ENCODE measurements around the gene SMAD7.

The SMAD7 gene

GRCh38 chr18:48892146-48892855 lies 58.5 kb downstream of the SMAD7 start:
- DNase-seq, result no peak

- no peak for DNase-seq
Measured at GRCh38 chr18:48891721-48892120, 59.0 kb downstream of the SMAD7 start.

GRCh38 chr18:48889981-48890762 lies 60.6 kb downstream of the SMAD7 start:
- DNase-seq, result no peak

- DNase-seq, result no peak
Measured at GRCh38 chr18:48889115-48889941, 61.4 kb downstream of the SMAD7 start.

GRCh38 chr18:48888773-48889080 lies 62.0 kb downstream of the SMAD7 start:
- DNase-seq, result no peak

- no peak for DNase-seq
Measured at GRCh38 chr18:48887905-48888772, 62.6 kb downstream of the SMAD7 start.

- DNase-seq, result no peak
Measured at GRCh38 chr18:48887294-48887904, 63.4 kb downstream of the SMAD7 start.

- no peak for DNase-seq
Measured at GRCh38 chr18:48886520-48887293, 64.1 kb downstream of the SMAD7 start.

GRCh38 chr18:48885924-48886400 lies 64.8 kb downstream of the SMAD7 start:
- DNase-seq, result no peak

GRCh38 chr18:48885266-48885923 lies 65.4 kb downstream of the SMAD7 start:
- no peak for DNase-seq

- no peak for DNase-seq
Measured at GRCh38 chr18:48884771-48885170, 66.0 kb downstream of the SMAD7 start.

GRCh38 chr18:48884306-48884705 lies 66.5 kb downstream of the SMAD7 start:
- no peak for DNase-seq

GRCh38 chr18:48882379-48882778 lies 68.4 kb downstream of the SMAD7 start:
- no peak for DNase-seq

- DNase-seq, result no peak
Measured at GRCh38 chr18:48880931-48881330, 69.8 kb downstream of the SMAD7 start.

- DNase-seq, result no peak
Measured at GRCh38 chr18:48879008-48879431, 71.7 kb downstream of the SMAD7 start.

- no peak for DNase-seq
Measured at GRCh38 chr18:48878471-48878870, 72.3 kb downstream of the SMAD7 start.

GRCh38 chr18:48877941-48878340 lies 72.8 kb downstream of the SMAD7 start:
- no peak for DNase-seq

- DNase-seq, result no peak
Measured at GRCh38 chr18:48876590-48876989, 74.2 kb downstream of the SMAD7 start.

- DNase-seq, result no peak
Measured at GRCh38 chr18:48875942-48876511, 74.7 kb downstream of the SMAD7 start.

GRCh38 chr18:48875314-48875941 lies 75.3 kb downstream of the SMAD7 start:
- no peak for DNase-seq
